ENCODE results near the gene ATP2C2.

Gene ATP2C2

DNA sequence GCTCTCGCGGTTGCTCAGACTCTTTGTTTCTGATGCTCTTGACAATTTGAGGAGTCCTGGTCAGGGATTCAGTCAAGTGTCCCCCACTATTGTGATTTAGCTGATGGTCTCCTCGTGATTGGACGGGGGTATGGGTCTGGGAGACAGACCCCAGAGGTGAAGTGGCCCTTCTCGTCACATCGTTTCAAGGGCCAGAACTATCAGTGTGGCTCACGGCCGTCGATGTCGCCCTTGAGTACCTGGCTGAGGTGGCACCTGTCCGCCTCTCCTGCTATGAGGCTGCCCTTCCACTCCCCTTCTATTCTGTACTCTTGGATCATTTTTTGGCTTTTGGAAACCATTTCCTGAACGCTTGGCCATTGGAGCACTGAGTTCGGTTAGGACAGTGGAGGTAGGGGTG, 143.5 kb downstream of the ATP2C2 start:
- TF ChIP-seq, protein P1, sequence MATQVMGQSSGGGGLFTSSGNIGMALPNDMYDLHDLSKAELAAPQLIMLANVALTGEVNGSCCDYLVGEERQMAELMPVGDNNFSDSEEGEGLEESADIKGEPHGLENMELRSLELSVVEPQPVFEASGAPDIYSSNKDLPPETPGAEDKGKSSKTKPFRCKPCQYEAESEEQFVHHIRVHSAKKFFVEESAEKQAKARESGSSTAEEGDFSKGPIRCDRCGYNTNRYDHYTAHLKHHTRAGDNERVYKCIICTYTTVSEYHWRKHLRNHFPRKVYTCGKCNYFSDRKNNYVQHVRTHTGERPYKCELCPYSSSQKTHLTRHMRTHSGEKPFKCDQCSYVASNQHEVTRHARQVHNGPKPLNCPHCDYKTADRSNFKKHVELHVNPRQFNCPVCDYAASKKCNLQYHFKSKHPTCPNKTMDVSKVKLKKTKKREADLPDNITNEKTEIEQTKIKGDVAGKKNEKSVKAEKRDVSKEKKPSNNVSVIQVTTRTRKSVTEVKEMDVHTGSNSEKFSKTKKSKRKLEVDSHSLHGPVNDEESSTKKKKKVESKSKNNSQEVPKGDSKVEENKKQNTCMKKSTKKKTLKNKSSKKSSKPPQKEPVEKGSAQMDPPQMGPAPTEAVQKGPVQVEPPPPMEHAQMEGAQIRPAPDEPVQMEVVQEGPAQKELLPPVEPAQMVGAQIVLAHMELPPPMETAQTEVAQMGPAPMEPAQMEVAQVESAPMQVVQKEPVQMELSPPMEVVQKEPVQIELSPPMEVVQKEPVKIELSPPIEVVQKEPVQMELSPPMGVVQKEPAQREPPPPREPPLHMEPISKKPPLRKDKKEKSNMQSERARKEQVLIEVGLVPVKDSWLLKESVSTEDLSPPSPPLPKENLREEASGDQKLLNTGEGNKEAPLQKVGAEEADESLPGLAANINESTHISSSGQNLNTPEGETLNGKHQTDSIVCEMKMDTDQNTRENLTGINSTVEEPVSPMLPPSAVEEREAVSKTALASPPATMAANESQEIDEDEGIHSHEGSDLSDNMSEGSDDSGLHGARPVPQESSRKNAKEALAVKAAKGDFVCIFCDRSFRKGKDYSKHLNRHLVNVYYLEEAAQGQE (IDR thresholded peaks at IDR 0.05; ENCODE audit: insufficient read depth in 1 of 2, low read depth in 2 of 2, low read length in 2 of 2) = no peak
- TF ChIP-seq FOXP2 (optimal IDR thresholded peaks at IDR 0.05; ENCODE audit: borderline replicate concordance, extremely low read depth, extremely low read length, insufficient read depth) = no peak
- TF ChIP-seq POLR2AphosphoS5 (IDR thresholded peaks at IDR 0.05; ENCODE audit: low read depth, low read length) = no peak
- TF ChIP-seq SIN3A (IDR thresholded peaks at IDR 0.05; ENCODE audit: borderline replicate concordance, insufficient read depth, low read length) = no peak

DNA sequence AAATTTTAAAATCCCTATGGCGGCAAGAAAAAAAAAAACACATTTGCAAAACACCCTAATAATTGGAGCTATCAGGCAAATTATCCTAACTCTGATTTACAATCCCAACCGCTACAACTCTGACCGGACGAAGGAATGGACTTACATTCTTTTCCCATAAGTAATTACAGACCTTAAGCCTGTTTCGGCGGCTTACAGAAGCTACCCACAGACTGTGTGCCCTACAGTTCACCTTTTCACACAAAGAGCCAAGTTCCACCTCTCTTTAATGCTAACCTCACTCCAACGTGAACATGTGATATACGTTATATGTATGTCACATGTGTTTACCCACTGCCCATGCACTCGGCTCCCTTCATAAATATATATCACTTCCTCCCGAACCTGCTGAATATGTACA, 144.8 kb downstream of the ATP2C2 start:
- TF ChIP-seq SIN3A (IDR thresholded peaks at IDR 0.05; ENCODE audit: borderline replicate concordance, insufficient read depth, low read length) (no peak), FOXP2 (optimal IDR thresholded peaks at IDR 0.05; ENCODE audit: borderline replicate concordance, extremely low read depth, extremely low read length, insufficient read depth) (no peak), POLR2AphosphoS5 (IDR thresholded peaks at IDR 0.05; ENCODE audit: low read depth, low read length) (no peak), TAF1 (IDR thresholded peaks at IDR 0.05; ENCODE audit: borderline replicate concordance, insufficient read depth, low read length) (no peak)
- TF ChIP-seq, protein P1 (IDR thresholded peaks at IDR 0.05; ENCODE audit: insufficient read depth in 1 of 2, low read depth in 2 of 2, low read length in 2 of 2) = no peak

DNA sequence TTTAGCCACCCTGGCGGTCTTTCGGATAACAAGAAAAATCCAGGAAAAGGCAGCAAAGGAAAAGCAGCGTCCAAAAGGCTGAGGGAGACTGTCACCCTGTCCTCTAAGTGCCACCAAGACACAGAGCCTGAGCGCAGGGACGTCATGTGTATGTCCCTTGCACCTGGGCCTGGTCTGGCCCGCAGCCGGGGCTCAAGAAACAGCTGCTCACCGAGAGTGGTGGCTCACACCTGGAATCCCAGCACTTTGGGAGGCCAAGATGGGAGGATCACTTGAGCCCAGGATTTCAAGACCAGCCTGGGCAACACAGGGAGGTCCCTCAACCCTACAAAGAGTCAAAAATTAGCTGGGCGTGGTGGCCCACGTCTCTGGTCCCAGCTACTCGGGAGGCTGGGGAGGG, 145.3 kb downstream of the ATP2C2 start:
- no peak for TF ChIP-seq FOXP2 (optimal IDR thresholded peaks at IDR 0.05; ENCODE audit: borderline replicate concordance, extremely low read depth, extremely low read length, insufficient read depth)
- TF ChIP-seq, protein P1 (IDR thresholded peaks at IDR 0.05; ENCODE audit: insufficient read depth in 1 of 2, low read depth in 2 of 2, low read length in 2 of 2) = no peak
- TF ChIP-seq TAF1 (IDR thresholded peaks at IDR 0.05; ENCODE audit: borderline replicate concordance, insufficient read depth, low read length) = no peak
- TF ChIP-seq POLR2AphosphoS5 (IDR thresholded peaks at IDR 0.05; ENCODE audit: low read depth, low read length) = no peak
- TF ChIP-seq SIN3A (IDR thresholded peaks at IDR 0.05; ENCODE audit: borderline replicate concordance, insufficient read depth, low read length) = no peak

Measured in PFSK-1 (cell line).